Right atrium auricular region (tissue), 2 donors: Measurements from ENCODE around the gene DGLUCY. TPM values are rescaled to one million over a fixed set of nuclear protein-coding genes. Genes with fewer than 3 reads are reported as not detected.

ENCODE experiments used
- DNase-seq: peaks from one replicate; pipeline ENCODE4 v3.0.0-alpha.2; 2019; ENCODE audit warnings: low spot score
- H3K27ac ChIP-seq, 2 donors: fragments of 200-600 bp; sonication (generic); 1 replicate in 1 of 2; 2 replicates in 1 of 2; pipeline ENCODE4 v1.5.1; 2016 to 2019
- H3K27me3 ChIP-seq, 2 donors: fragments of 200-600 bp; sonication (generic); one replicate each; pipeline versions ENCODE4 v1.5.1 to v1.6.0; 2017 to 2019
- H3K36me3 ChIP-seq: fragments of 200-600 bp; sonication (generic); one replicate; pipeline ENCODE4 v1.5.1; 2016
- H3K4me1 ChIP-seq, 2 donors: fragments of 200-600 bp; sonication (generic); one replicate each; pipeline versions ENCODE4 v1.5.1 to v1.6.0; 2017 to 2019
- H3K4me3 ChIP-seq, 2 donors: fragments of 200-600 bp; sonication (generic); 1 replicate in 1 of 2; 2 replicates in 1 of 2; pipeline ENCODE4 v1.5.1; 2017 to 2019; ENCODE audit warnings: mild to moderate bottlenecking in 1 of 2, moderate library complexity in 1 of 2
- H3K9me3 ChIP-seq, 2 donors: fragments of 200-600 bp; sonication (generic); one replicate each; pipeline ENCODE4 v1.5.1; 2019
- total RNA-seq, 2 donors: library from RNA; depleted of rRNA; stranded (reverse); fragments of >200 nt; gene quantifications; one replicate each; pipeline ENCODE4 v1.1.0, GENCODE V29; 2016
- TF ChIP-seq, protein P1 (sequence below), 2 donors: fragments of 200-600 bp; sonication (generic); IDR thresholded peaks; one replicate each; pipeline ENCODE4 v1.5.1; 2019; ENCODE audit warnings: antibody characterized with exemption in 2 of 2

DGLUCY gene
- total RNA-seq, 2 donors from 2014 or later: 81.8 to 136 TPM

DNA sequence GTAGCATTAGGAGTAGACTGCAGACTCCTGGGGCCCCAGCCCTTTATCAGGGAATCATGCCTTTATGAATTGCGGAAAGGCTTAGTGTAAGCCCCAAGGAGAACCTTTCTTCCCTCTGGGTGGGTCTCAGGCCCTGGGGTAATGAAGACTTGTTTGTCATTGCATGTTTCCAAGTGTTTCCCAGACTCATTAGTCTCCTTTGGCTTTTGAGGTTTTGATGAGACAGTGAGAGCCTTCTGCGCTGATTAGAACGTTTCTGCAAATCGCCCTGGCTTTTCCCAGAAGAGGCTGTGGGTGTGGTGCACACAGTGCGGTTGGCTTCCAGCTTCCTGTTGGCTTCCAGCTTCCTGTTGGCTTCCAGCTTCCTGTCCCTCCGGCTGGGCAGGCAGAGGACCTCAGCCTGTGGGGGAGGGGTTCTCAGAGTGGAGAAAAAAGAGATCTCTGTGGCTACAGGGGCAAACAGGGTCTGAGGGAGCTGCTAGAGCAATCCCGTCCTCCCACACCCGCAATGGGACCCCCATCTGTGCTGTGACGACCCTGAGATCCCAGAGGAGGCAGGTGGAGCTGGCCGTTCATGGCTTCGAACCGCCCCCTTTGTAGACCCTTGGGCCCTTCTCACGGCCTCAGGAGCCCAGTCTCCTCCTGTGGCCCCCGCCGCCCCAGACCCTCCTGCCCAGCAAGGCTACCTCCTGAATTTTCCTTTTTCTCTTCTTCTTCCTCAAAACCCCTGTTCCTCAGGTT is 88.5 kb downstream of the DGLUCY start:
- peaks cover 91% of the 10 kb centered on the region for H3K36me3 ChIP-seq
- no peaks in the 10 kb centered on the region for H3K9me3 ChIP-seq
- DNase-seq: peak; percentile 73
- no peaks in the 10 kb centered on the region for H3K27me3 ChIP-seq
- H3K4me1 ChIP-seq: peaks cover 0 to 15% of the 10 kb centered on the region in 2 donors
- TF ChIP-seq, protein P1, sequence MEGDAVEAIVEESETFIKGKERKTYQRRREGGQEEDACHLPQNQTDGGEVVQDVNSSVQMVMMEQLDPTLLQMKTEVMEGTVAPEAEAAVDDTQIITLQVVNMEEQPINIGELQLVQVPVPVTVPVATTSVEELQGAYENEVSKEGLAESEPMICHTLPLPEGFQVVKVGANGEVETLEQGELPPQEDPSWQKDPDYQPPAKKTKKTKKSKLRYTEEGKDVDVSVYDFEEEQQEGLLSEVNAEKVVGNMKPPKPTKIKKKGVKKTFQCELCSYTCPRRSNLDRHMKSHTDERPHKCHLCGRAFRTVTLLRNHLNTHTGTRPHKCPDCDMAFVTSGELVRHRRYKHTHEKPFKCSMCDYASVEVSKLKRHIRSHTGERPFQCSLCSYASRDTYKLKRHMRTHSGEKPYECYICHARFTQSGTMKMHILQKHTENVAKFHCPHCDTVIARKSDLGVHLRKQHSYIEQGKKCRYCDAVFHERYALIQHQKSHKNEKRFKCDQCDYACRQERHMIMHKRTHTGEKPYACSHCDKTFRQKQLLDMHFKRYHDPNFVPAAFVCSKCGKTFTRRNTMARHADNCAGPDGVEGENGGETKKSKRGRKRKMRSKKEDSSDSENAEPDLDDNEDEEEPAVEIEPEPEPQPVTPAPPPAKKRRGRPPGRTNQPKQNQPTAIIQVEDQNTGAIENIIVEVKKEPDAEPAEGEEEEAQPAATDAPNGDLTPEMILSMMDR (IDR thresholded peaks at IDR 0.05): no peak
- no peak overlapping the region for H3K4me3 ChIP-seq
- H3K27ac ChIP-seq: peak overlapping the region in 1 of 2 donors; percentile 9

GRCh38 chr14:91204657-91205056 is 90.8 kb downstream of the DGLUCY start:
- no peaks in the 10 kb centered on the region for H3K9me3 ChIP-seq
- DNase-seq: no peak
- H3K4me1 ChIP-seq: peaks cover 0 to 15% of the 10 kb centered on the region in 2 donors
- no peak overlapping the region for H3K4me3 ChIP-seq
- H3K36me3 ChIP-seq: peaks cover 96% of the 10 kb centered on the region
- H3K27ac ChIP-seq: no peak overlapping the region
- no peaks in the 10 kb centered on the region for H3K27me3 ChIP-seq
- TF ChIP-seq, protein P1 (IDR thresholded peaks at IDR 0.05): no peak

GRCh38 chr14:91205459-91205858 is 91.6 kb downstream of the DGLUCY start:
- H3K36me3 ChIP-seq: peaks cover 96% of the 10 kb centered on the region
- no peak overlapping the region for H3K27ac ChIP-seq
- no peaks in the 10 kb centered on the region for H3K9me3 ChIP-seq
- TF ChIP-seq, protein P1 (IDR thresholded peaks at IDR 0.05): no peak
- H3K27me3 ChIP-seq: no peaks in the 10 kb centered on the region
- no peak overlapping the region for H3K4me3 ChIP-seq
- DNase-seq: no peak
- H3K4me1 ChIP-seq: peaks cover 0 to 15% of the 10 kb centered on the region in 2 donors

DNA sequence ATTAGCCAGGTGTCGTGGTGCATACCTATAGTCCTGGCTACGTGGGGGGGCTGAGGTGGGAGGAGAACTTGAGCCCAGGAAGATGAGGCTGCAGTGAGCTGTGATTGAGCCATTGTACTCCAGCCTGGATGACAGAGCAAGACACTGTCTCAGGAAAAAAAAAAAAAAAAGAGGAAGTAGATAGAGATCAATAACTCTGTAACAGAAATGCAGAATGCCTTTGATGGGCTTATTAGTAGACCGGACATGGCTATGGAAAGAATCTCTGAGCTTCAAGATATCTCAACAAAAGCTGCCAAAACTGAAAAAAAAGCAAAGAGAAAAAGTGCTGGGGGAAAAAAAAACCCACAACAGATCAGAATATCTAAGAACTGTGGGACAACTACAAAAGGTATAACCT is 93.1 kb downstream of the DGLUCY start:
- Histone ChIP-seq H3K9me3 (no peaks in the 10 kb centered on the region), H3K4me1 (peaks cover 0 to 7% of the 10 kb centered on the region in 2 donors), H3K36me3 (peaks cover 93% of the 10 kb centered on the region), H3K27ac (no peak overlapping the region), H3K4me3 (no peak overlapping the region), H3K27me3 (no peaks in the 10 kb centered on the region)
- TF ChIP-seq, protein P1 (IDR thresholded peaks at IDR 0.05): no peak
- no peak for DNase-seq

- Histone ChIP-seq H3K9me3 (no peaks in the 10 kb centered on the region), H3K27ac (no peak overlapping the region), H3K4me3 (no peak overlapping the region), H3K4me1 (no peaks in the 10 kb centered on the region), H3K36me3 (peaks cover 85% of the 10 kb centered on the region), H3K27me3 (no peaks in the 10 kb centered on the region)
- no peak for DNase-seq
- TF ChIP-seq, protein P1 (IDR thresholded peaks at IDR 0.05): no peak
Observed at GRCh38 chr14:91211017-91211416, 97.1 kb downstream of the DGLUCY start.

DNA sequence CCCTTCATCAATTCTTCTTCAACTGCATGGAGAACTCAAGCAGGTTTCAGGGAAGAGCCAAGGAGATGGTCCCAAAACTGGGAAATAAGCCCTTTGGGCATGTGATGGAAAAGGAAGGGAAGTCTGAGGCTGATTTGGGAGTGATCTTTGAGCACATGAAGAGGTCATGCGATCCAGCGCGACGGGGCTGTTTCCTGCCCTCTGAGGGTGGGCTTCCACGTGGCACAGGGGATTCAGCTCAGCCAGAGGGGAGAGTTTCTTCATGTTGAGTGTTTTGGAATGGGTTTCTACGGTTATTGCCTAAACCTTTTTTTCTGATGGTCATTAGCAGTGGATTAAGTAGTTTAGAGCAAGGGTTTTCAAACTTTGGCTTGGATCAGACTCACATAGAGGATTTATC is 100.4 kb downstream of the DGLUCY start:
- Histone ChIP-seq H3K27me3 (no peaks in the 10 kb centered on the region), H3K27ac (no peak overlapping the region), H3K36me3 (peaks cover 65% of the 10 kb centered on the region), H3K4me1 (peaks cover 0 to 8% of the 10 kb centered on the region in 2 donors), H3K9me3 (no peaks in the 10 kb centered on the region), H3K4me3 (no peak overlapping the region)
- no peak for DNase-seq
- TF ChIP-seq, protein P1 (IDR thresholded peaks at IDR 0.05): no peak
